ENCODE measurements around the gene LNX1.

DNA sequence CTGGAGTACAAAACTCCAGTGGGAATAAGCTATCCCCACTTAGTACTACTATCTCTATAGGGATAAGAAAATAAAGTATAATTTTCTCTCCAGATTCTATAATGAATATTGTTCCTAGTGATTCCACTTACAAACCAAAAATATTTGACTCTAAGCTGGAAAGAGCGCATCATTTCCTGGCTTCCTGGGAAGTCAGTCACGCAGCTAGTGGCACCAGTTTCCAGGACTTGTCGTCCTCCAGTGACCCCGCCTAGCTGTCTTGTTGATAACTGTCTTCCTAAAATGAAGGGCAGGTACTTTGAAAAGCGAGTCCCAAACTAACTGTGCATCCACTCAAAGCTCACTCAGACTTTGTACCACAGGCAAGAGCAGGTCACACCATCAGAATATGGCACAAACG, 39.3 kb downstream of the LNX1 start:
- TF ChIP-seq CTCF (IDR thresholded peaks at IDR 0.05) (no peak), POLR2AphosphoS5 (IDR thresholded peaks at IDR 0.05) (no peak), POLR2A (IDR thresholded peaks at IDR 0.05) (no peak)

Measured in sigmoid colon (tissue), 4 donors.